NCI-H2171 treated with DMSO at 0.1 percent for 48 hours (cell line): ENCODE data around the gene MAP3K19.
A peak's percentile ranks its signal among the peaks of the same experiment; 100 is the strongest.
"Not testable (repeated sequence)": the region's sequence is repeated elsewhere in the genome, so short reads cannot be mapped to it uniquely, and the experiment has no call there.

Experiments used
- DNase-seq: peaks from one replicate; lab custom pipeline; 2025; lab: John Stamatoyannopoulos, UW

The MAP3K19 gene

GRCh38 chr2:135047300-135047699 is at the start of gene MAP3K19:
Gene MAP3K19, minus strand, starts transcription at chr2:135047447. Its CDS starts 22,800 bp downstream, at chr2:135024647.
- peak; percentile 10 for DNase-seq

GRCh38 chr2:135096665-135097446 is 49.6 kb upstream of the MAP3K19 start:
- DNase-seq: no peak

- no peak for DNase-seq
These were observed 48.3 kb upstream of the MAP3K19 start for GRCh38 chr2:135095591-135095990.

GRCh38 chr2:135094508-135094907 is 47.3 kb upstream of the MAP3K19 start:
- no peak for DNase-seq

GRCh38 chr2:135093670-135094330 is 46.6 kb upstream of the MAP3K19 start:
- DNase-seq: peak; percentile 18

- no peak for DNase-seq
These were observed 45.9 kb upstream of the MAP3K19 start for GRCh38 chr2:135093193-135093592.

GRCh38 chr2:135091681-135092080 is 44.4 kb upstream of the MAP3K19 start:
- no peak for DNase-seq

- DNase-seq: not testable (repeated sequence)
These were observed 42.4 kb upstream of the MAP3K19 start for GRCh38 chr2:135089597-135089996.

GRCh38 chr2:135086222-135086621 is 39.0 kb upstream of the MAP3K19 start:
- DNase-seq: no peak

GRCh38 chr2:135078417-135078816 is 31.2 kb upstream of the MAP3K19 start:
- no peak for DNase-seq

- DNase-seq: no peak
These were observed 29.3 kb upstream of the MAP3K19 start for GRCh38 chr2:135076556-135076955.

- no peak for DNase-seq
These were observed 27.0 kb upstream of the MAP3K19 start for GRCh38 chr2:135074216-135074615.

GRCh38 chr2:135072125-135072997 is 25.1 kb upstream of the MAP3K19 start:
- no peak for DNase-seq

- DNase-seq: no peak
These were observed 19.5 kb upstream of the MAP3K19 start for GRCh38 chr2:135066710-135067109.

- DNase-seq: no peak
These were observed 16.9 kb upstream of the MAP3K19 start for GRCh38 chr2:135064149-135064548.

GRCh38 chr2:135063210-135063609 is 16.0 kb upstream of the MAP3K19 start:
- DNase-seq: no peak

- no peak for DNase-seq
These were observed 12.3 kb upstream of the MAP3K19 start for GRCh38 chr2:135059577-135059976.

GRCh38 chr2:135056790-135057189 is 9.5 kb upstream of the MAP3K19 start:
- no peak for DNase-seq

- DNase-seq: no peak
These were observed 8.0 kb upstream of the MAP3K19 start for GRCh38 chr2:135055182-135055786.

- no peak for DNase-seq
These were observed 5.8 kb upstream of the MAP3K19 start for GRCh38 chr2:135052997-135053474.

GRCh38 chr2:135052042-135052876 is 5.0 kb upstream of the MAP3K19 start, which contains the start of gene RAB3GAP1:
Gene RAB3GAP1, plus strand, starts transcription at chr2:135052292. Its CDS starts 16 bp downstream, at chr2:135052308.
- peak; percentile 87 for DNase-seq
